ENCODE measurements around the gene RPS6KA4.

DNA sequence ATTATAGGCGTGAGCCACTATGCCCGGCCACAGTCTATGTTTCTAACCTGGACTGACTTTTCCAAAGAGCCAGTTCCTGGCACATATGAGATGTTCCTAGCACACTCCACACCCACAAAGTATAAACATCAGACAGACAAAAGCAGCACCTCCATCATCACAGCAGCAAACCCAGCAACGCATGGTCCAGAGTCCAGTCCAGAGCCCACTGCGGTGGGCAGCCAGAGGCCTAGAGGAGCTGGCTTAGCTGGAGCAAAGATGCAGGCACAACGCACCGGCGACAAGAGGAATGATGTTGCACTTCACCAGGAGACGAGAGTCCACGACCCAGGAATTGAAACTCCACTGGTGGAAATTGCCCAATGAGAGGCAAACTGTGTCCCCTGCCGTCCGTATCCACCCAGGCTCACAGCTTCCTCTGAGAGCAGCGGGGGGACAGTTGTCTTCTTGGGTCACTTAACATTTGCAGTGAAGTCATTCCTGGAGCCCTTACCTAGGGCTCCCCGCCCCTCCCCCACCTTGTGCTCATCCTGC, 36.6 kb downstream of the RPS6KA4 start:
- TF ChIP-seq, protein P1, sequence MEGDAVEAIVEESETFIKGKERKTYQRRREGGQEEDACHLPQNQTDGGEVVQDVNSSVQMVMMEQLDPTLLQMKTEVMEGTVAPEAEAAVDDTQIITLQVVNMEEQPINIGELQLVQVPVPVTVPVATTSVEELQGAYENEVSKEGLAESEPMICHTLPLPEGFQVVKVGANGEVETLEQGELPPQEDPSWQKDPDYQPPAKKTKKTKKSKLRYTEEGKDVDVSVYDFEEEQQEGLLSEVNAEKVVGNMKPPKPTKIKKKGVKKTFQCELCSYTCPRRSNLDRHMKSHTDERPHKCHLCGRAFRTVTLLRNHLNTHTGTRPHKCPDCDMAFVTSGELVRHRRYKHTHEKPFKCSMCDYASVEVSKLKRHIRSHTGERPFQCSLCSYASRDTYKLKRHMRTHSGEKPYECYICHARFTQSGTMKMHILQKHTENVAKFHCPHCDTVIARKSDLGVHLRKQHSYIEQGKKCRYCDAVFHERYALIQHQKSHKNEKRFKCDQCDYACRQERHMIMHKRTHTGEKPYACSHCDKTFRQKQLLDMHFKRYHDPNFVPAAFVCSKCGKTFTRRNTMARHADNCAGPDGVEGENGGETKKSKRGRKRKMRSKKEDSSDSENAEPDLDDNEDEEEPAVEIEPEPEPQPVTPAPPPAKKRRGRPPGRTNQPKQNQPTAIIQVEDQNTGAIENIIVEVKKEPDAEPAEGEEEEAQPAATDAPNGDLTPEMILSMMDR (IDR thresholded peaks at IDR 0.05) = no peak
- TF ChIP-seq EZH2 (IDR thresholded peaks at IDR 0.05) (no peak), EZH2phosphoT487 (IDR thresholded peaks at IDR 0.05) (no peak)
